Spleen (tissue), 7 donors: ENCODE measurements around the gene HPS4.

Source experiments
- POLR2A ChIP-seq, 3 donors: fragments of 450-650 bp; IDR thresholded peaks; one replicate each; pipeline ENCODE4 v1.5.1; 2017; ENCODE audit warnings: antibody characterized with exemption in 3 of 3, mild to moderate bottlenecking in 1 of 3
- TF ChIP-seq, protein P1 (sequence below), 11 experiments: fragments of 200-600 bp in 7 of 11; fragments of 450-650 bp in 4 of 11; sonication (generic) in 4 of 11; IDR thresholded peaks in 8 of 11; conservative IDR thresholded peaks in 3 of 11; 1 replicate in 7 of 11; 2 replicates in 4 of 11; pipeline versions ENCODE4 v1.4.0 to v1.8.0; 2016 to 2021; ENCODE audit warnings: antibody characterized with exemption in 11 of 11, inconsistent platforms in 4 of 11, mild to moderate bottlenecking in 1 of 11
- donor health status: DM: no; HTN: no; CAD: no; lungs with moderate emphysema.
- donor health status: DM: no; HTN: no; CAD: no.
- donor health status: DM: no; HTN: no; CAD: no.

DNA sequence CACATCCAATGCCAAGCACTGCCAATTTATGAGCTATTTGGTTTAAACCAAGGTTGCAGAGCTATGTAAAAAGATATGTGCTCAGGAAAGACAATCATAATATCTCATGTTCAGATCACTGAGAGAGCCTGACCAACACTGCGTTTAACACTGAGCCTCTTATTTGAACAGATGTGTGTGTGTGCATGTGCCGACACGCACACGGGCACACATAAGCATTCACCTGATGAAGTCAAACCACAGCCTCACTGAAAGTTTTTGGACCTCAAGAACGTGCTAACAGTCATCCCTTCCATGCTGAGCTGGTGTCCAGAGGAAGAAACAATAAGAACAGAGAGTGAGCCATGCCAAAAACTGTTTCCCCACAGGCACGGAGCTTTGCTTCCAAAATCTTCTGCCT is 23.4 kb downstream of the HPS4 start:
- TF ChIP-seq, protein P1, sequence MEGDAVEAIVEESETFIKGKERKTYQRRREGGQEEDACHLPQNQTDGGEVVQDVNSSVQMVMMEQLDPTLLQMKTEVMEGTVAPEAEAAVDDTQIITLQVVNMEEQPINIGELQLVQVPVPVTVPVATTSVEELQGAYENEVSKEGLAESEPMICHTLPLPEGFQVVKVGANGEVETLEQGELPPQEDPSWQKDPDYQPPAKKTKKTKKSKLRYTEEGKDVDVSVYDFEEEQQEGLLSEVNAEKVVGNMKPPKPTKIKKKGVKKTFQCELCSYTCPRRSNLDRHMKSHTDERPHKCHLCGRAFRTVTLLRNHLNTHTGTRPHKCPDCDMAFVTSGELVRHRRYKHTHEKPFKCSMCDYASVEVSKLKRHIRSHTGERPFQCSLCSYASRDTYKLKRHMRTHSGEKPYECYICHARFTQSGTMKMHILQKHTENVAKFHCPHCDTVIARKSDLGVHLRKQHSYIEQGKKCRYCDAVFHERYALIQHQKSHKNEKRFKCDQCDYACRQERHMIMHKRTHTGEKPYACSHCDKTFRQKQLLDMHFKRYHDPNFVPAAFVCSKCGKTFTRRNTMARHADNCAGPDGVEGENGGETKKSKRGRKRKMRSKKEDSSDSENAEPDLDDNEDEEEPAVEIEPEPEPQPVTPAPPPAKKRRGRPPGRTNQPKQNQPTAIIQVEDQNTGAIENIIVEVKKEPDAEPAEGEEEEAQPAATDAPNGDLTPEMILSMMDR (IDR thresholded peaks at IDR 0.05 in 8 of 11, conservative IDR thresholded peaks at IDR 0.05 in 3 of 11): no peak
- no peak for TF ChIP-seq POLR2A (IDR thresholded peaks at IDR 0.05)
